K562 (cell line): ENCODE measurements around the gene KCNAB2. TPM values are rescaled to one million over a fixed set of nuclear protein-coding genes. Genes with fewer than 3 reads are reported as not detected.

Experiments used
- BHLHE40 ChIP-seq: IDR thresholded peaks from 2 replicates; pipeline ENCODE4 v1.6.1; 2011; ENCODE audit warnings: low read length, improper control_type of control experiment
- HSF4 ChIP-seq: fragments of 250-450 bp; sonication (Bioruptor Pico); IDR thresholded peaks from 2 replicates; pipeline ENCODE4 v2.1.2; 2022; ENCODE audit warnings: mild to moderate bottlenecking, moderate library complexity, borderline replicate concordance
- NCOA4 ChIP-seq: fragments of 450-650 bp; IDR thresholded peaks from 2 replicates; pipeline ENCODE4 v1.6.1; 2018; ENCODE audit warnings: mild to moderate bottlenecking; ENCODE audit not compliant: partially characterized antibody
- RB1 ChIP-seq: fragments of 450-650 bp; IDR thresholded peaks from 2 replicates; pipeline ENCODE4 v1.6.1; 2017; ENCODE audit warnings: low read depth, mild to moderate bottlenecking
- SRF ChIP-seq, 2 experiments: fragments of 250-450, 450-650 bp in 1 of 2; sonication (Bioruptor Pico) in 1 of 2; sonication (generic) in 1 of 2; formaldehyde crosslinking; IDR thresholded peaks; 2 replicates each; pipeline versions ENCODE4 v1.5.0 to v1.5.1; 2020 to 2022; ENCODE audit warnings: mild to moderate bottlenecking in 1 of 2, missing genetic modification reagents in 1 of 2
- ZNF644 ChIP-seq: fragments of 200-800 bp; sonication (Bioruptor generic); IDR thresholded peaks from 2 replicates; pipeline ENCODE4 v1.6.1; 2016; ENCODE audit warnings: low read depth, missing genetic modification characterization, missing compliant biosample characterization
- polyA plus RNA-seq, 8 experiments: library from polyadenylated mRNA; depleted of rRNA in 4 of 8; stranded (reverse) in 5 of 8; unstranded in 3 of 8; fragments of >200 nt; fragmentation: Nextera tagmentation in 2 of 8; fragmentation: Illumina TruSeq in 1 of 8; extraction: Ambion mirVana in 2 of 8; extraction: Trizol in 1 of 8; gene quantifications; 2 replicates each; pipeline versions ENCODE4 v1.2.1 to v1.2.3, GENCODE V29; 2011 to 2014; ENCODE audit warnings: inconsistent platforms in 1 of 8, missing spikeins in 1 of 8
- total RNA-seq, 7 experiments: library from RNA; depleted of rRNA in 6 of 7; stranded (reverse); fragments of >200 nt in 6 of 7; fragmentation: Illumina TruSeq in 2 of 7; extraction: Trizol in 2 of 7; gene quantifications; 2 replicates each; pipeline versions ENCODE4 v1.2.1 to v1.2.3, GENCODE V29; 2011 to 2021; ENCODE audit warnings: low replicate concordance in 1 of 7
- TF ChIP-seq, protein P1 (sequence below), 2 experiments: fragments of 450-650 bp; formaldehyde crosslinking in 1 of 2; IDR thresholded peaks; 2 replicates each; pipeline versions ENCODE4 v1.4.0 to v1.6.1; 2014 to 2020; ENCODE audit warnings: mild to moderate bottlenecking in 2 of 2, borderline replicate concordance in 1 of 2, low read depth in 1 of 2
- TF ChIP-seq, protein P2 (sequence below): IDR thresholded peaks from 2 replicates; pipeline ENCODE4 v1.6.1; 2011; ENCODE audit warnings: borderline replicate concordance, low read depth, mild to moderate bottlenecking, moderate library complexity, low read length; ENCODE audit not compliant: insufficient read depth, poor library complexity, severe bottlenecking

The KCNAB2 gene
- total and polyA plus RNA-seq, 9 of the 15 experiments (the other 6 are each of a cell fraction or from before 2014, with no cell fraction given), result 1.8 to 15.8 (median 7.1) TPM

DNA sequence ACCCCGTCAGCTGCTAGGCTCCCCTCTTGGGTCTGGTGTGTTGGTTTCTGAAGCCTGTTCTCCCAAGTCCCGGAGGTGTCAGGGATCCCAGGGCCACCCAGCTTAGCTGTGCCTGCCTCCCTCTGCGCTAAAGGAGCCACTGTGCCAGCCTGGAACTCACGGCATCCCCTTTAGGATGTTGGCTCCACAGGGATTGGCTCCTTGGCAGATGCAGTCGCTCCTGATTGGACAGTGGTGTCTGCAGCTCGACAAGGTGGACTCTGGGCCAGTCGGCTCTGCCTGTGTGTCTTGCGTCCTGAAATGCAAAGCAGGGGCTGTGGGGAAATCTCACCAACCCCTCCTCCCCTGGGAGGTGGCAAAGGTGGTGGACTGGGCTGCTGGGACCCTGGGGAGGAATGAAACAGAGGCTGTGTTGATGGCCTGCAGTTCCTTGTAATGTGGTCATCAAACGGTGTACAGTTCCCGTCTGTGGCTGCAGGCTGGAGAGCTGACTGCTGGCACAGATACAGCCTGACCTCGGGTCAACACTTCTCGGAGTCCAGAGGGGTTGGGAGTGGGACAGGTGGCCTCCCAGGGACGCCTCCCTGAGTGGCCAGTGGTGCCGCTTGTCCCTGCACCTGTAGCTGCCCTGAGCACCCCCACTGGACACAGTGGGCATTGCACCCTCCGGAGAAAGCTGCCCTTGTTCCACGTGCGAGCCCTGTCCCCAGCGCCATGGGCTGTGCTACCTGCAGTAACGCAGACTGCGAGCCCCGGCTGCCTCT is 11.5 kb upstream of the KCNAB2 start (continued):
- TF ChIP-seq, protein P1, sequence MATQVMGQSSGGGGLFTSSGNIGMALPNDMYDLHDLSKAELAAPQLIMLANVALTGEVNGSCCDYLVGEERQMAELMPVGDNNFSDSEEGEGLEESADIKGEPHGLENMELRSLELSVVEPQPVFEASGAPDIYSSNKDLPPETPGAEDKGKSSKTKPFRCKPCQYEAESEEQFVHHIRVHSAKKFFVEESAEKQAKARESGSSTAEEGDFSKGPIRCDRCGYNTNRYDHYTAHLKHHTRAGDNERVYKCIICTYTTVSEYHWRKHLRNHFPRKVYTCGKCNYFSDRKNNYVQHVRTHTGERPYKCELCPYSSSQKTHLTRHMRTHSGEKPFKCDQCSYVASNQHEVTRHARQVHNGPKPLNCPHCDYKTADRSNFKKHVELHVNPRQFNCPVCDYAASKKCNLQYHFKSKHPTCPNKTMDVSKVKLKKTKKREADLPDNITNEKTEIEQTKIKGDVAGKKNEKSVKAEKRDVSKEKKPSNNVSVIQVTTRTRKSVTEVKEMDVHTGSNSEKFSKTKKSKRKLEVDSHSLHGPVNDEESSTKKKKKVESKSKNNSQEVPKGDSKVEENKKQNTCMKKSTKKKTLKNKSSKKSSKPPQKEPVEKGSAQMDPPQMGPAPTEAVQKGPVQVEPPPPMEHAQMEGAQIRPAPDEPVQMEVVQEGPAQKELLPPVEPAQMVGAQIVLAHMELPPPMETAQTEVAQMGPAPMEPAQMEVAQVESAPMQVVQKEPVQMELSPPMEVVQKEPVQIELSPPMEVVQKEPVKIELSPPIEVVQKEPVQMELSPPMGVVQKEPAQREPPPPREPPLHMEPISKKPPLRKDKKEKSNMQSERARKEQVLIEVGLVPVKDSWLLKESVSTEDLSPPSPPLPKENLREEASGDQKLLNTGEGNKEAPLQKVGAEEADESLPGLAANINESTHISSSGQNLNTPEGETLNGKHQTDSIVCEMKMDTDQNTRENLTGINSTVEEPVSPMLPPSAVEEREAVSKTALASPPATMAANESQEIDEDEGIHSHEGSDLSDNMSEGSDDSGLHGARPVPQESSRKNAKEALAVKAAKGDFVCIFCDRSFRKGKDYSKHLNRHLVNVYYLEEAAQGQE (IDR thresholded peaks at IDR 0.05; ENCODE audit: borderline replicate concordance), result peak; percentile 21; the same call in 1 of the 2 replicates
- TF ChIP-seq, protein P1 (CRISPR knock-in tag; IDR thresholded peaks at IDR 0.05; ENCODE audit: low read depth), result no peak
- TF ChIP-seq, protein P2, sequence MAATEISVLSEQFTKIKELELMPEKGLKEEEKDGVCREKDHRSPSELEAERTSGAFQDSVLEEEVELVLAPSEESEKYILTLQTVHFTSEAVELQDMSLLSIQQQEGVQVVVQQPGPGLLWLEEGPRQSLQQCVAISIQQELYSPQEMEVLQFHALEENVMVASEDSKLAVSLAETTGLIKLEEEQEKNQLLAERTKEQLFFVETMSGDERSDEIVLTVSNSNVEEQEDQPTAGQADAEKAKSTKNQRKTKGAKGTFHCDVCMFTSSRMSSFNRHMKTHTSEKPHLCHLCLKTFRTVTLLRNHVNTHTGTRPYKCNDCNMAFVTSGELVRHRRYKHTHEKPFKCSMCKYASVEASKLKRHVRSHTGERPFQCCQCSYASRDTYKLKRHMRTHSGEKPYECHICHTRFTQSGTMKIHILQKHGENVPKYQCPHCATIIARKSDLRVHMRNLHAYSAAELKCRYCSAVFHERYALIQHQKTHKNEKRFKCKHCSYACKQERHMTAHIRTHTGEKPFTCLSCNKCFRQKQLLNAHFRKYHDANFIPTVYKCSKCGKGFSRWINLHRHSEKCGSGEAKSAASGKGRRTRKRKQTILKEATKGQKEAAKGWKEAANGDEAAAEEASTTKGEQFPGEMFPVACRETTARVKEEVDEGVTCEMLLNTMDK, result peak; percentile 38
- TF ChIP-seq BHLHE40 (peak; percentile 58), ZNF644 (tag) (no peak), SRF (CRISPR knock-in tag; IDR thresholded peaks at IDR 0.05) (peak in 1 of 2 experiments; percentile 43; a peak in 1 of 4 replicates), RB1 (peak; percentile 64), NCOA4 (no peak), HSF4 (CRISPR knock-in tag) (no peak)
